Loucy (cell line): ENCODE data around the gene NPDC1.

Experiments used
- EZH2phosphoT487 ChIP-seq: fragments of 200-600 bp; IDR thresholded peaks from 2 replicates; pipeline ENCODE4 v1.6.1; 2018; ENCODE audit warnings: antibody characterized with exemption, mild to moderate bottlenecking, moderate library complexity, borderline replicate concordance
- TF ChIP-seq, protein P1 (sequence below): fragments of 200-600 bp; sonication (generic); conservative IDR thresholded peaks from 2 replicates; pipeline ENCODE4 v1.5.1; 2014; ENCODE audit warnings: mild to moderate bottlenecking, antibody characterized with exemption, low read length

DNA sequence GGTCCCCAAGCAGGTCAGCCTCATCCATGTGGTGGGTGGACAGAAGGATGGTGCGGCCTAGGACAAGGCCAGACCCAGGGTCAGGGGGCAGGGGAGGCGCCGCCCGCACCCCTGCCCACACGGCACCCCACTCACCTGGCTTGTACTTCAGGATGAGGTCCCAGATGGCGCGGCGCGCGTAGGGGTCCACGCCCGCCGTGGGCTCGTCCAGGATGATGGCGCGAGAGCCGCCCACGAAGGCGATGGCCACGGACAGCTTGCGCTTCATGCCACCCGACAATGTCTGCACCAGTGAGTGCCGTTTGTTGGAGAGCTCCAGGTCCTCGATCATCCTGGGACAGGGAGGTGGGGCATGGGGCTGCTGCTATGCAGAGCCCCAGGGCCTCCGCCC is 30.4 kb downstream of the NPDC1 start:
- TF ChIP-seq, protein P1, sequence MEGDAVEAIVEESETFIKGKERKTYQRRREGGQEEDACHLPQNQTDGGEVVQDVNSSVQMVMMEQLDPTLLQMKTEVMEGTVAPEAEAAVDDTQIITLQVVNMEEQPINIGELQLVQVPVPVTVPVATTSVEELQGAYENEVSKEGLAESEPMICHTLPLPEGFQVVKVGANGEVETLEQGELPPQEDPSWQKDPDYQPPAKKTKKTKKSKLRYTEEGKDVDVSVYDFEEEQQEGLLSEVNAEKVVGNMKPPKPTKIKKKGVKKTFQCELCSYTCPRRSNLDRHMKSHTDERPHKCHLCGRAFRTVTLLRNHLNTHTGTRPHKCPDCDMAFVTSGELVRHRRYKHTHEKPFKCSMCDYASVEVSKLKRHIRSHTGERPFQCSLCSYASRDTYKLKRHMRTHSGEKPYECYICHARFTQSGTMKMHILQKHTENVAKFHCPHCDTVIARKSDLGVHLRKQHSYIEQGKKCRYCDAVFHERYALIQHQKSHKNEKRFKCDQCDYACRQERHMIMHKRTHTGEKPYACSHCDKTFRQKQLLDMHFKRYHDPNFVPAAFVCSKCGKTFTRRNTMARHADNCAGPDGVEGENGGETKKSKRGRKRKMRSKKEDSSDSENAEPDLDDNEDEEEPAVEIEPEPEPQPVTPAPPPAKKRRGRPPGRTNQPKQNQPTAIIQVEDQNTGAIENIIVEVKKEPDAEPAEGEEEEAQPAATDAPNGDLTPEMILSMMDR = no peak
- no peak for TF ChIP-seq EZH2phosphoT487
